Measurements from ENCODE around the gene CDC14B.

Gene CDC14B

GRCh38 chr9:96503918-96504317, 115.7 kb downstream of the CDC14B start:
- TF ChIP-seq REST (IDR thresholded peaks at IDR 0.05; ENCODE audit: low read depth), result no peak
- TF ChIP-seq FOXM1 (IDR thresholded peaks at IDR 0.05; ENCODE audit: borderline replicate concordance, low read depth), result no peak
- TF ChIP-seq TAF1 (IDR thresholded peaks at IDR 0.05; ENCODE audit: low read depth), result no peak
- TF ChIP-seq EP300 (IDR thresholded peaks at IDR 0.05; ENCODE audit: borderline replicate concordance), result no peak
- no peak for TF ChIP-seq EGR1 (IDR thresholded peaks at IDR 0.05)
- no peak for TF ChIP-seq YY1 (IDR thresholded peaks at IDR 0.05; ENCODE audit: low read depth)
- TF ChIP-seq TEAD4 (IDR thresholded peaks at IDR 0.05), result no peak
- no peak for TF ChIP-seq CEBPB (IDR thresholded peaks at IDR 0.05)
- no peak for TF ChIP-seq TCF12 (IDR thresholded peaks at IDR 0.05; ENCODE audit: low read depth)

GRCh38 chr9:96502539-96503373, 116.9 kb downstream of the CDC14B start:
- TF ChIP-seq MAX (IDR thresholded peaks at IDR 0.05) (no peak), YY1 (IDR thresholded peaks at IDR 0.05; ENCODE audit: low read depth) (no peak), TCF12 (IDR thresholded peaks at IDR 0.05; ENCODE audit: low read depth) (no peak), CEBPB (IDR thresholded peaks at IDR 0.05) (no peak), CREB1 (IDR thresholded peaks at IDR 0.05; ENCODE audit: low read depth) (no peak), REST (IDR thresholded peaks at IDR 0.05; ENCODE audit: low read depth) (no peak)

- TF ChIP-seq CREB1 (IDR thresholded peaks at IDR 0.05; ENCODE audit: low read depth), result no peak
- no peak for TF ChIP-seq EP300 (IDR thresholded peaks at IDR 0.05; ENCODE audit: borderline replicate concordance)
- TF ChIP-seq NFIC (IDR thresholded peaks at IDR 0.05), result no peak
Measured at GRCh38 chr9:96501633-96502538, 117.8 kb downstream of the CDC14B start.

GRCh38 chr9:96500696-96501632, 118.7 kb downstream of the CDC14B start:
- TF ChIP-seq NFIC (IDR thresholded peaks at IDR 0.05), result no peak

GRCh38 chr9:96499257-96499656, 120.4 kb downstream of the CDC14B start:
- TF ChIP-seq MAX (IDR thresholded peaks at IDR 0.05) (no peak), EP300 (IDR thresholded peaks at IDR 0.05; ENCODE audit: borderline replicate concordance) (no peak), REST (IDR thresholded peaks at IDR 0.05; ENCODE audit: low read depth) (no peak), CREB1 (IDR thresholded peaks at IDR 0.05; ENCODE audit: low read depth) (no peak), RAD21 (IDR thresholded peaks at IDR 0.05; ENCODE audit: low read depth) (no peak), USF1 (IDR thresholded peaks at IDR 0.05) (no peak), CEBPB (IDR thresholded peaks at IDR 0.05) (no peak), ZBTB7A (IDR thresholded peaks at IDR 0.05; ENCODE audit: low read depth) (no peak), FOXM1 (IDR thresholded peaks at IDR 0.05; ENCODE audit: borderline replicate concordance, low read depth) (no peak), TCF12 (IDR thresholded peaks at IDR 0.05; ENCODE audit: low read depth) (no peak)
